ENCODE data around the gene B4GALNT3.

DNA sequence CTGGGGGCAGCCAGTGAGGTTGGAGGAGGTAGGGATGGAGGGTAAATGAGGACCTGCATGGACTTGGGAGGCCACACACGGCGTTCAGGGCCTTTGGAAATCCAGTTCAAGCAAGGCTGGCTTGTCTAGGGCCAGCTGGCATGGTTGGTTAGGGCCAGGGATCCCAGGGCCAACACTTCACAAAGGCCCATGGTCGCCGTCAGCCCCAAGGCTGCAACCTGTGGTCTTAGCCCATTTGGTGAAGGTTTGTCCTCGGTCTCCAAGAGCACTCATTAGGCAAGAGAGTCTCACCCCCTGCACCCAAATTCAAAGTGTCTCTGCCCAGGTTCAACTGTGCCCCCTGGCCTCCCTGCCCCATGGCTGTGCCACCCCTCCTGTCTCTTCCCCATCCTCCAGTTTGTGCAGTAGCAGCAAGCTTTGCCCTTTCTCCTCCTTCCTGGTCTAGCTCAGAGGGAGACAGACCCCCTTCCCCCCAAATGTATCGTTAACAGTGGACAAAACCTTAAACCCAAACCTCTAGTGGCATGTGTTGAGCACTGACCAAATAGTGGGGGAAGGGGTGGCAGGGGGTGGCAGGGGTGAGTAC, 109.4 kb downstream of the B4GALNT3 start:
- TF ChIP-seq, protein P1, sequence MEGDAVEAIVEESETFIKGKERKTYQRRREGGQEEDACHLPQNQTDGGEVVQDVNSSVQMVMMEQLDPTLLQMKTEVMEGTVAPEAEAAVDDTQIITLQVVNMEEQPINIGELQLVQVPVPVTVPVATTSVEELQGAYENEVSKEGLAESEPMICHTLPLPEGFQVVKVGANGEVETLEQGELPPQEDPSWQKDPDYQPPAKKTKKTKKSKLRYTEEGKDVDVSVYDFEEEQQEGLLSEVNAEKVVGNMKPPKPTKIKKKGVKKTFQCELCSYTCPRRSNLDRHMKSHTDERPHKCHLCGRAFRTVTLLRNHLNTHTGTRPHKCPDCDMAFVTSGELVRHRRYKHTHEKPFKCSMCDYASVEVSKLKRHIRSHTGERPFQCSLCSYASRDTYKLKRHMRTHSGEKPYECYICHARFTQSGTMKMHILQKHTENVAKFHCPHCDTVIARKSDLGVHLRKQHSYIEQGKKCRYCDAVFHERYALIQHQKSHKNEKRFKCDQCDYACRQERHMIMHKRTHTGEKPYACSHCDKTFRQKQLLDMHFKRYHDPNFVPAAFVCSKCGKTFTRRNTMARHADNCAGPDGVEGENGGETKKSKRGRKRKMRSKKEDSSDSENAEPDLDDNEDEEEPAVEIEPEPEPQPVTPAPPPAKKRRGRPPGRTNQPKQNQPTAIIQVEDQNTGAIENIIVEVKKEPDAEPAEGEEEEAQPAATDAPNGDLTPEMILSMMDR (IDR thresholded peaks at IDR 0.05): no peak
- TF ChIP-seq EP300 (IDR thresholded peaks at IDR 0.05): no peak
- TF ChIP-seq CHD2 (IDR thresholded peaks at IDR 0.05; ENCODE audit: low read length, partially characterized antibody): no peak
- TF ChIP-seq, protein P2, sequence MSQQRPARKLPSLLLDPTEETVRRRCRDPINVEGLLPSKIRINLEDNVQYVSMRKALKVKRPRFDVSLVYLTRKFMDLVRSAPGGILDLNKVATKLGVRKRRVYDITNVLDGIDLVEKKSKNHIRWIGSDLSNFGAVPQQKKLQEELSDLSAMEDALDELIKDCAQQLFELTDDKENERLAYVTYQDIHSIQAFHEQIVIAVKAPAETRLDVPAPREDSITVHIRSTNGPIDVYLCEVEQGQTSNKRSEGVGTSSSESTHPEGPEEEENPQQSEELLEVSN (IDR thresholded peaks at IDR 0.05; ENCODE audit: borderline replicate concordance, low read depth): no peak
- TF ChIP-seq BHLHE40 (IDR thresholded peaks at IDR 0.05; ENCODE audit: low read depth, low read length): no peak
- no peak for TF ChIP-seq TFCP2L1 (CRISPR knock-in tag; IDR thresholded peaks at IDR 0.05)
- TF ChIP-seq NR3C1 (IDR thresholded peaks at IDR 0.05): no peak
- no peak for TF ChIP-seq CEBPB (IDR thresholded peaks at IDR 0.05)
- no peak for TF ChIP-seq SMC3 (IDR thresholded peaks at IDR 0.05)
- no peak for TF ChIP-seq POLR2A (IDR thresholded peaks at IDR 0.05; ENCODE audit: low read length)
- TF ChIP-seq PHF8 (IDR thresholded peaks at IDR 0.05; ENCODE audit: borderline replicate concordance, low read depth): no peak
- TF ChIP-seq HEYL (CRISPR knock-in tag; IDR thresholded peaks at IDR 0.05): no peak
- TF ChIP-seq, protein P3, sequence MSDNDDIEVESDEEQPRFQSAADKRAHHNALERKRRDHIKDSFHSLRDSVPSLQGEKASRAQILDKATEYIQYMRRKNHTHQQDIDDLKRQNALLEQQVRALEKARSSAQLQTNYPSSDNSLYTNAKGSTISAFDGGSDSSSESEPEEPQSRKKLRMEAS (IDR thresholded peaks at IDR 0.05): no peak
- no peak for TF ChIP-seq KDM1A (IDR thresholded peaks at IDR 0.05; ENCODE audit: low read depth)
